HG03108 (cell line): ENCODE data around the gene DSCAM.

Experiments
- ATAC-seq: cut with Tn5 transposase; IDR thresholded peaks from one replicate; pipeline ENCODE4 v1.9.1; 2021; ENCODE audit warnings: moderate library complexity; ENCODE audit not compliant: unreplicated experiment

The DSCAM gene

DNA sequence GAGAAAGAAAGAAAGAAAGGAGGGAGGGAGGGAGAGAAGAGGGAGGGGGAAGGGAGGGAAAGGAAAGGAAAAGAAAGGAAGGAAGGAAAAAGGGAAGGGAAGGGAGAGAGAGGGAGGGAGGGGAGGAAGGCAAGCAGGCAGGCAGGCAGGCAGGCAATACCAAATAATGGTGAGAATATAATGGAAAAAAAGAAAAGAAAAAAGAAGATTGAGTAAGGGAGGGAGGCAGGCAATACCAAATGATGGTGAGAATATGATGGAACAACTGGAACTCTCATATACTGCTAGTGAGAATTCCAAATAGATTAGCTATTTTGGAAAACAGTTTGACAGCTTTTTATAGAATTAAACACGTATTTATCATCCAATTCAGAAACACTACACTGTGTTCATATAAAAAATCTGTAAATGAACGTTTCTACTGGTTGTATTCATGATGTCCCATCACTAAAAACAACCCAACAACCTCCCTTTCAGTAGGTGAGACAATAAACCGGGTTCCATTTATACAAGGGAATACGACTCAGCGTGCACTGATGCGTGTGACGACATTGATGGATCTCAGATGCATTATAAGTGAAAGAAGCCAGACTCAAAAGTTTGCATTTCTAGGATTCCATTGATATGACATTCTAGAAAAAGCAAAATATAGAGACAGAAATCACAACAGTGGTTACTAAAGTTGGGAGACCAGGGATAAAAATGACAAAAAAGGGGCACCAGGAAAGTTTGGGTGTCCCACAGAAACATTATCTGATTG lies 226.4 kb downstream of the DSCAM start:
- ATAC-seq, result no peak

DNA sequence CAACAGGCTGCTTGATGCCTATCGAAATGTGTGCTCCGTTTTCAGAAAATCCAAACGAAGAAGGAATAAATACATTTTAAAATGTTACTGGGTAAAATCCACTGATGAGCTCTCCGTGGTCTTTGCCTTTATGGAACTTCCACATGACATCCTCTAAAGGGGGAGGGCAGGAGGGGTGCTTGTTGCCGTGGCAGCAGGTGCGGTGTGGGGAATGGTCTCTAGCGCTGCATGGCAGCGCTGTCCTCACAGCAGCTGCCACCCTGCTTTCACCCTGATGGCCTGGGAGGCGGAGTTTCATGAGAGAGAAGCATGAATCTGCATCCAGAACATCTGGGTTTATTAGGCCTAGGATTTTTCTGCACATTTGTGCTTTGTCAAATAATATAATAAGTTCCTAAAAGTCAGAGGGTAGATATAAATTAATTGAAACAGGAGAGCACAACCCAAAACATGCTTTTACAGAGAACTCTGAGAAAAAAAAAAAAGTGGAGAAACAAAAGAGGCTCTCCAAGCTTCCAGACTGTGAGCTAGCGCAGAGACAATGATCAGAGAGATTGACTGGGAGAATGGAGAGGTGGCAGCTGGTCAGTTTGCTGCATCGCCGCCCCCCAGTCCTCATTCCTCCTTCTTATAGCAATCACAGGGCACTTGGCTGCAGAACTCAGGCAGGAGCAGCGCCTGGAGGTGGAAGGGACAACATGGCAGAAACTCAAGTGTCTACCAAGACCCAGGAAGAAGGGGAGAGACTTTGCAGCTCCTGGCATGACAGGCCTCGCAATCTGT lies 228.6 kb downstream of the DSCAM start:
- no peak for ATAC-seq

DNA sequence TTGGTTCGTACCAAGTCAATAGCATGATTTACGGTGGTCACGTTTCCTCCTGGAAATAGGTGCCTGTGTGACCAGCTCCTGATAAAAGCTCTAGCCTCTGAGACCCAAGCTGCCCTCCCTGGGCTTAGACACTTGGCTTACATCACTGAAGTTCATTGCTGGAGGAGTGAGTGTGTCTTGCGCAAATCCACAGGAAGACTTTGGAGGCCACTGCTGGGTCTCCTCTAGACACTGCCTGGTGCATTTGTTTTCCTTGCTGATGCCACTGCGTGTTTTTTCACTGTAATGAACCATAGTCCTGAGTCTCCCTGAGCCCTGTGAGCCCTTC lies 230.6 kb downstream of the DSCAM start:
- no peak for ATAC-seq

DNA sequence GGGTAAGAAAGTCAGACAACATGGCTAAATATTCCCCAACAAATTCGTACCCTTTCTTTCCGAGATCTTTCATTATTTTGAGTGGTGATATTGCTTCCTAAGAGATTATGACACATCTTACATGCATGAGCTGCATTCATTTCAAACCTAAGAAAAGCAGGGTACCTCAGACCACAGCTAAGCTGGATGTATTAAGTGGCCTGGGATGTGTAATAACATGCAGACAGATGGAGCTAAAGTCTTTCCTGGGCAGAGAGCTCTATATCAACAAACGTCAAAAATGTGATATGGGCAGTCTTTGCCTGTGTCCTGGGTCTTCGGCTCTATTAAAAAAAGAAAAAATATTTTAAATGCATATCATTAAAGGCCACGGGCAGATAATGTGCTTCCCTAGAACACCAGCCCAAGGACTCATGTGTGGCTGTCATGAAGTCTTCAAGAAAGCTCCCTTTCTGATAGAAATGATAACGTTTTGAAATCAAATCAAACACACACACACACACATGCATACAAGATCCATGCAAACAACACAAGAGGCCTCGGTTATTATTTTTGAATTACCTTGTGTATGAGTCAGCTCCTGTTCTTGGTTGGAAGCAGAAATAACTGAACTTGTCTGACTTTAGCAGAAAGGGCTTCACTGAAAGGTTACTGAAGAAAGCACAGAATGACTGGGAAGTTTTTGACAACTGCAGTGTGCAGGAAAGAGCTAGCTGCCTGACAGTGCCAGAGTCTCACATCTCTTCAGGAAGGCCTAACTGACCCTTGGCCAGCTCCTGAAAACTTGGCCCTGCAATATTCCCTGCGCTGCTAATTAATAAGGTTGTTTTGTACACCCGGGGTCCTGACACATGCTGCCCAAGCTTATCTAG lies 231.2 kb downstream of the DSCAM start:
- no peak for ATAC-seq

DNA sequence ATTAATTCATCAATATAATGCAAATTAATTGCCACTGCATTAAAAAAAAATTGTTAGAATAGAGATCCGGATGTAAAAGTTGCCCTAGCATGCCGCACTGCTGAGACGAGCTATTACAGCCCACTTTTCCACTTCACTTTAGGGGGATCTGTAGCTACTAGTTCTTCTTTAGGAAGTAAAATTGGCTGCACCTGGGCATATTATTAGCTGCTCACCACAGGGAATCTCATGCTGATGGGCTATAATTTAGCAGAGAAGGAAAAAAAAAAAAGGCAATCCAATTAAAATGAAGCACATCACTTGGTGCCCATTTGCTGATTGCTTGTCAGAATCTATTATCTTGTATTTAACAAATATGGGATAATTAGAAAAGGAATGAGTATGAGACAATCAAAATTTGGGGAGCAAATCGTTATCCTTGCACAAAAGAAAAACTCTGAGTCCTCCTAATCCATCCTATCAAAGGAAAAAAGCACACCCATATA lies 233.4 kb downstream of the DSCAM start:
- no peak for ATAC-seq

DNA sequence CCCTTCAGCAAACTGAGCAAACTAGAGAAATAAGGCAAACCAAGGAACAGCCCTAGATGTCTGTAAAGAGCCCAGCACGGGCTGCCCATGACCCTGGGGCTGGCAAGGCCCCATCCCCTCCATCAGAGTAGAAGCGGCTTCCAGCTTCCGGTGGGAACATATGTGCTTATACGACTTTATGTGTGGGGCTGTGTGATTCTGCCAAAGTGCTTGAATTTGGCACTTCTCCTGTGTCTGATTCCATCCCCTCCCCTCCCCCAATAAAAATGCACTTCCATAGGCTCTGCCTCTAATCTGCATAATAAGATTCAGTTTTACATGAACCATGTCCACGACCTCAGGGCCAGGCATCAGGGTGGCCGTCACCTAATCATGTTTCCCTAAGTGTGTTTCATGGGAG lies 236.6 kb downstream of the DSCAM start:
- no peak for ATAC-seq

DNA sequence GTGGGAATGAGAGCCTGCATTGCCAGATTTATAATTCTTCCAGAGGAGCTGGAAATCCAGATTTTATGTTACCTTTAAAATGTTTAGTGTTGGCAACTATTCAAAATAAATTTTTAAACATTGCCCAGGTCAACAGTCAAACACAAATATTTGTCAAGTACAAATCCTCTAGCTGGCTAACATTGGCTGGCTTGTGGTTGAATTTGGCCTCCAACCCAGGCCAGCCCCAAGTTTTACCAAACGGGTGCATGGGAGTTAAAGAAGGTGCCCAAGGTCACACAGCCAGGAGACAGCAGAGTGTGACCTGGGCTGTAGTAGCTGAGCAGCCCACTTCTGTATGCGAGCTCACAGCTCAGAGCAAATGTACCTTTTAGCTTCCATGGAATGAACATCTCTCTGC lies 240.6 kb downstream of the DSCAM start:
- no peak for ATAC-seq

DNA sequence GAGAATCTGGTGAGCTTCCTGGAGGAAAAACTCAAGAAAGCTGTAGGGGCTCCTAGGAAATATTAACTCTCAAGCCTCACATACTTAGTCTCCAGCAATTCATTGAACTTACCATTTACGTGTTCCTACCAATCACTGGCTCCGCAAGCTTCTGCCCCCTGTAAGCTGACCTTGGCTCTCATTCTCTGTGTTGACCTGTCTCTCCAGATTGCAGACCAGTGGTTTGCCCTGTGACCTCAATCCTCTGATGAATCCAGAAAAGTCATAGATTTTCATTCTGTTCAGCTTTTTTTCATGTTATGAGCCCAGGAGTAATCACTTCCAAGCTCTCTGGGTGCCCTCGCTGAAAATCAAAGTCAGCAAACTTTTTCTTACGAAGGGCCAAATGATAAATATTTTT lies 241.9 kb downstream of the DSCAM start:
- ATAC-seq, result no peak

DNA sequence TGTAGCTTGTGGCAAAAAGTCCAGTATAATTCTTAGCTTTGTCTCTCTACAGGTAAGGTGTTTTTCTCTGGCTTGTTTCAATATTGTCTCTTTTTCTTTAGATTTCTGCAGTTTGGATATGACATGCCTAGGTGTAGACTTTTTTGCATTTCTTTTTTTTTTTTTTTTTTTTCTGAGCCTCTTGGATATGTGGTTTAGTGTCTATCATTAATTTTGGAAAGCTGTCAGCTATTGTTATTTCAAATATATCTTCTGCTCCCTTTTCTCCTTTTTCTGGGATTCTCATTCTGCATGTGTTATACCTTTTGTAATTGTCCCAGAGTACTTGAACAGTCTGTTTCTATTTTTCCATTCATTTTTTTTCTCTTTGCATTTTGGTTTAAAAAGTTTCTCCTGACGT lies 243.2 kb downstream of the DSCAM start:
- no peak for ATAC-seq

DNA sequence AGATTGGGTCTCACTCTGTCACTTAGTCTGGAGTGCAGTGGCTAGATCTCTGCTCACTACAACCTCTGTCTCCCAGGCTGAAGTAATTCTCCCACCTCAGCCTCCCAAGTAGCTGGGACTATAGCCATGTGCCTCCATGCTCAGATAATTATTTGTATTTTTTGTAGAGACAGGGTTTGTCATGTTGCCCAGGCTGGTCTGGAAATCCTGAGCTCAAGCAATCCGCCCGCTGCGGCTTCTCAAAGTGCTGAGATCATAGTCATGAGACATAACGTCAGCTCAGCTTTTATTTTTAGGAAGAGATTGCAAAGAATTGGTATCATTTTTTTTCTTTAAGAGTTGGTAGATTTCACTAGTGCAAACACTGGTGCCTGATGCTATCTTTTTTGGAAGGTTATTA lies 244.9 kb downstream of the DSCAM start:
- ATAC-seq, result no peak

DNA sequence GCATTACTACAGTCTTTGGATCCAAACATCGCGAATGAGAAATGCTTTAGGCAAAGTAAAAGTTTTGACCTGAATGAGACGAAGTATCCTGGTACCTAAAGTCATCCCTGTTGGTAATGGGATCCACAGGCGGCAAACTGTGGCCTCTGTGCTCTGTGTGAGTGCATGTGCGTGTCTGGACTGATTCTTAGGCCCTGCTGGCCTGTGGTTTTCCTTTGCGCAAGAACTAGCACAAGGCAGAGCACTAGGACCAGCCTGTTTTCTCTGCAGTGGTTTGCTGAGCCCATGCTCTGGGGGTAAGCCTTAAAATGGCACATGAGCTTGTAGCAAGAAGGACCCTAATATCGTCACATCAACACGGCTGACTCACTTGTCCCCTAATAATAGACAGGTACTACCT lies 251.2 kb downstream of the DSCAM start:
- ATAC-seq, result no peak

DNA sequence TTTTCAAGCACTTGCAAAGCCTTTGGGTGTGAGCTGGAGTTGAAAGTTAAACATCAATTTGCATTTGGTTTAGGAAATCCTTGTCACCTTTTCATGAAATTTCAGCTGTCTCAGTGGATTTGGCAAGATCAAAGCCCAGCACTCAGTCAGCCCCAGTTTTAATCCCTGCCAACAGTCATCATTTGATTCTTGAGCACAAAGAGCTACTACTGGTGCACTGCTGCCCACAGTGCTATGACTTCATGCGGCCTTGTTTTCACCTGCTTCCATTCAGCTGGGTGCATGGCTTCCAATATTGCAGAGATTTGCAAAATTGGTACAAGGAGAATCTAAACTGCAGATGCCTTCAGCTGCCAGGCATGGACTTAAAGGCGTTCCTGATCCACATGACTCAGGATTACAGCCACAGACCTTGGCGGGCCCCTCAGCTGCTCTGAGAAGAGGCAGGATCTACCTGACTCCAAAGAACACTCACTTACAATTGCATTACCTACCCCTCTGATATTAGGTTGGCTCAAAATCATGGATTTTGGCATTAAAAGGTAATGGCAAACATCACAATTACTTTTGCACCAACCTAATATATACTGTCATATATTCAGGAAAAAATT lies 259.1 kb downstream of the DSCAM start:
- no peak for ATAC-seq

DNA sequence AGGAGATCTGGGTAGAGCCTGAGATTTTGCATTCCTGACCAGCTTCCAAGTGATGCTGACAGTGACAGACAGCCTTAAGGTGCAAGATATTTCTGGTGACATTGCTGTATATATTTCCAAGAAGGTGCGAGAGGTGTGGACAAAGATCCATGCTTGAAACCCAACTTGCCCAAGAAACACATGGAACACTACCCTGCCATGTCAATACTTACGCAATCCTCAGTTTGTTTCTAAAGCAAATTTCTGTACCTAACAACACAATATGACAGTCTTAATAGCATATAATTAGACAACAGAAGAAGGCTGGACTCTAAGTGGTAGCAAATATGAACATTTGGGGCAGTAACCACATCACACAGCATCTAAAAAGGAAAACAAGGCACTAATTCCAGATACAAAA lies 260.4 kb downstream of the DSCAM start:
- no peak for ATAC-seq

DNA sequence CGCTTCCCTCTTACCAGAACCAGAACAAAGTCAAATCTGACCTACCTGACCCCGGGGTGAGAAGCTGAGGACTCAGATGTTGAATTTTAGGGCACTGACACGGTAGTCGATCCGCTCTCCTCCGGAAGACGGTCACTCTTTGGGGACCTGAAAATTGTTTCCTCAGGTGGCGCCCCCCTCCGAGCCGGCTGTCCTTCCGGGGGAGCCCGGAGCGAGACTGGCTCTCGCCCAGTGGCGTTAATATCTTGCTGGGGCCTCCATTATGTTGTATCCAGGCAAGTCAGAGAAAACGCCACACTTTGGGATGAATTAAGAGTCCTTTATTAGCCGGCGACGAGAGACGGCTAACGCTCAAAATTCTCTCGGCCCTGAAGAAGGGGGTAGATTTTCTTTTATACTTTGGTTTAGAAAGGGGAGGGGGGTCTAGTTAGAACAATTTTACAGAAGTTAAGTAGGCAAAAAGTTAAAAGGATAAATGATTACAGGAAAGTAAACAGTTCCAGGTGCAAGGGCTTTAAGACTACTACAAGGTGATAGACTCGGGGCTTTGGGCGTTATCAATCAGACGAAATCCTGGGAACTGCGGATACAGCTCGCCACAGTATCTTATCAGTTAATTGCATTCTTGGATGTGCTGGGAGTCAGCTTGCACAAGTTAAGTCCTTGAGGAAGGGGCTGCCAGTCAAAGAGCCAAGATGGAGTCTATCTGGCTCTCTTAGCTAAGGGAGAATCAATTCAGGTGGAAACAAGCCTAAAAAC lies 269.5 kb downstream of the DSCAM start:
- no peak for ATAC-seq

DNA sequence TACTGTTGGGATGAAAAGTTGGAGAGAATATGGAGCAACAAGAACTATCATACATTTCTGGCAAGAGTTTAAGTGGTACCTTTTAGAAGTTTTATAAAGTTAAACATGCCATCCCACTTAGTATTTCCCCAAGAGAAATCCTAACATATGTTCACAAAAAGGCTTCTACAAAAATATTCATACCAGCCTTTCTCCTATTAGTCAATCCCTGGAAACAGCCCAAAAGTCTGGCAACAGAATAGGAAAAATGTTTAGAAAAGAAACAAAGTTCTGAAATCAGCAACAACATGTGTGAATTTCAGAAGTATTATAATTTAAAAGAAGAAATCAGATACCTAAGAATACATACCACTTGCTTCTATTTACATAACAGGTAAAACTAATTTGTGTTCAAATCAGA lies 271.0 kb downstream of the DSCAM start:
- ATAC-seq, result no peak

DNA sequence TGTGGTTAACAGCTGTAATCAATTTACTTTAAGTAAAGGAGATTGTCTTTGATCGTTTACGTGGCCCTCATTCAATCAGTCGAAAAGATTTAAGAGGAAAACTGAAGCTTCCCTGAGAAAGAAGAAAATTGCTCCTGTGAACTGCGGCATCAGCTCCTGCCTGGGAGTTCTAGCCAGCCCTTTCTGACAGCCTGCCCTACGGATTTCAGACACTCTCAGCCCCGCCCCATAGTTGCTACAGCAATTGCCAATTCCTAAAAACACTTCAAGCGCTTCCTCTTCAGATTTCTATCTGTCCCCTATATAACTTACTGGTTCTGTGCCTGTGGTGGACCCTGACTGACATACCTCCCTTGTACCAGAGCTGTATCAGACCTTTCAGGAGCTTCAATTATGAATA lies 277.6 kb downstream of the DSCAM start:
- ATAC-seq, result no peak

DNA sequence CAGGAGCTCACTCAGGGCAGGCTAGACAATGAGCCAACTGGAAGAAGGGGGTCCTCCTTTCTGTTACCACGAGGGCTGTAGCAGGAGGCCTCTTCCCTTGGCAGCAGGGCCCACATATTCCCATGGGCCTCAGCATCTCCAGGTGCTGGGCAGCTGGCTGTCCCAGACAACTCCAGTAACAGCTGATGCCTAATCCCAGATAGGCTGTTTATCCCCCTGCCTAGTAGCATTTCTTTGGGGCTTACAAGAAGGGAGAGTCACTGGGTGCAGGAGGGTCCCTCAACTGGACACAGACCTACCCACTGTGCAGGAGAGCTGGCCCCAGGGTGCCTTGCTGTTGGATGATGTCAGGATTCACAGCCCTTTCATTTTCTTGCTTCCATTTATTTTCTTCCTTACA lies 278.2 kb downstream of the DSCAM start:
- no peak for ATAC-seq

DNA sequence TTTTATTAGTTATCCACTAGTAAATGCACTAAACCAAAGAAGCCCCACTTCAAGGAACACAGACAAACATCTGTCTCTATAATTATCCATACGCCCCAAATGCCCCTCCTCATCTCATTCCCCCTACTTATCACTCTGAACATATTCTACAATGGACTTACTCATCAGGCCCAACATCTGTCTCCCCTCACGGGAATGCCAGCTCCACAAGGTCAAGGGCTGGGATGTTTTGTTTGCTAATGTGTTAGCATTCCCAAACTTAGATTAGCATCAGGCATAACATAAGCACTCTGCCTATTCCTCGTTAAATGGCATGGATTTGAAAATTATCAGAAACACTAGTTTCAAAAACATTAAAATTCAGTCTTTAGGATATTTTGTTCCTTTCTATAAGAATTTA lies 279.5 kb downstream of the DSCAM start:
- no peak for ATAC-seq

DNA sequence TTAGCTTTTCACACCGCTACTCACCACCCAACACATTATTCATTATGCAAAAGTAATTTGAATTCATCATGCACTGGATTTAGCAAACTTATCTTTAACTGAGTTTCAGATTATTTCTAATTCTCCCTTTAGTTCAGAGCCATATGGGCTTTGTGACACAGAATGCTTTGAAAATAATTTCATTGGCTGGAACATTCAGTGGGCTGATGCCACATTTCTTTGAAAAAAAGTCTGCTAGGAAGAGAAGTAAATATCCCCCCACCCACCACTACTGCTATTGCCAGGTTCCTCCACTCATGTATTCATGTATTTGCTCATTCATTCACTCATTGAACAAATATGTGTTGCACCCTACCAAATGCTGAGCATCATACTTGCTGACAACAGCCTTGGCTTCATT lies 280.5 kb downstream of the DSCAM start:
- no peak for ATAC-seq

DNA sequence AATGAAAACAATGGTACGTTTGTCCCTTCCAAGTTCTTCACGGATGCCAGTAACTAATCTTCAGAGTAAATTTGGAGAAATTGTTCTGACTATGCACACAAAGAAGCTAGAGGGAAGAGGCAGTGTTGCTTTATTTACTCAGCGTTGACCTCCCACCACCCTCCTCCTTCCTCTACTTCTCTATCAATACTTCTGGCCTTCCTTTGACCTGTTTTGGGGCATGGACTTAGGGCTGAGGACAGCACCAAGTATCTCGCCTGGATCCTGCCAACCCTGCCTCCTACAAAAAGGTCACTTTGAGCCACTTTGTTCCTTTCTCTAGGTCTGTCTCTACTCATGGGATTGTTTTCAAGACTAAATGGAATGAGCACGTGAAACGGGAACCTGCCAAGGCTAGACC lies 282.6 kb downstream of the DSCAM start:
- no peak for ATAC-seq
